ENCODE results near the gene POLR1G.

The POLR1G gene

GRCh38 chr19:45444318-45445041, 38.0 kb downstream of the POLR1G start:
- DNase-seq (ENCODE audit: low read depth) = peak; percentile 86

GRCh38 chr19:45445139-45445538, 38.7 kb downstream of the POLR1G start:
- no peak for DNase-seq (ENCODE audit: low read depth)

- peak; percentile 55 for DNase-seq (ENCODE audit: low read depth)
These were observed 39.9 kb downstream of the POLR1G start for GRCh38 chr19:45446295-45446694.

DNA sequence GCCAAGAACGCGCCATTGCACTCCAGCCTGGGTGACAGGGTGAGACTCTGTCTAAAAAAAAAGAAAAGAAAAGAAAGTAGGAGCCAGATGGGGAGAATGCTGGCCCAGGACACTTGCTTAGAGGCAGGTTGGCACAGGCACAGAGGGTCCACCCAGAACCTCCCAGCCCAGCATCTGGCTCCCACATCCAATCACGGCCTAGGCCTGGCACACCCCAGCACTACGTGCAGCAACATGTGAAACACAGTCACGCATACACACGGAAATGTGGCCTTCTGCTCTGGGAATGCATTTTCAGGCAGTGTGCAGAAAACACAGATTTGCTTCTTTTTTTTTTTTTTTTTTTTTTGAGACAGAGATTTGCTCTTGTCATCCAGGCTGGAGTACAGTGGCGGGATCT, 40.5 kb downstream of the POLR1G start:
- DNase-seq (ENCODE audit: low read depth) = no peak

DNA sequence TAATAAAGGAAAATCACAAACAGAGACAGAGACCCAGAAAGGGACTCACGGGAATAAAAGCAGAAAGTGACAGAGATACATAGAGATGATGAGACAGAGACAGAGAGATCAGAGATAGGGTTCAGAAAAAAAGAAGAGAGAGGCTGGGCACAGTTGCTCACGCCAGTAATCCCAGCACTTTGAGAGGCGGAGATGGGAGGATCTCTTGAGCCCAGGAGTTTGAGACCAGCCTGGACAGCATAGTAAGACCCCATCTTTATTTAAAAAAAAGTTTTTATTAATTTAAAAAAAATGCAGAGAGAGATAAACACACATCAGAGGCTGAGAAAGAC, 41.9 kb downstream of the POLR1G start:
- no peak for DNase-seq (ENCODE audit: low read depth)

GRCh38 chr19:45448887-45449299, 42.4 kb downstream of the POLR1G start:
- peak; percentile 20 for DNase-seq (ENCODE audit: low read depth)

- no peak for DNase-seq (ENCODE audit: low read depth)
These were observed 43.5 kb downstream of the POLR1G start for GRCh38 chr19:45450012-45450333.

GRCh38 chr19:45451131-45451849, 44.8 kb downstream of the POLR1G start:
- DNase-seq (ENCODE audit: low read depth) = peak; percentile 78

GRCh38 chr19:45451850-45452387, 45.5 kb downstream of the POLR1G start:
- no peak for DNase-seq (ENCODE audit: low read depth)

- DNase-seq (ENCODE audit: low read depth) = peak; percentile 99
These were observed 49.5 kb downstream of the POLR1G start for GRCh38 chr19:45455707-45456499.

DNA sequence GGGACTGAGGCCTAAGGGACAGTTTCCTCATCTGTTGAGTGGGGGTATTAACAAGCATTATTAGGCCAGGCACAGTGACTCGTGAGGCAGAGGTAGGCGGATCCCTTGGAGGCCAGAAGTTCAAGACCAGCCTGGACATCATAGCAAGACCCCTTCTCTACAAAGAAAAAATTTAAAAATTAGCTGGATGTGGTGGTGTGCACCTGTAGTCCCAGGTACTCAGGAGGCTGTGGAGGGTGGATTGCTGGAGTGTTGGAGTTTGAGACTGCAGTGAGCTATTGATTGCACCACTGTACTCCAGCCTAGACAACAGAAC, 50.0 kb downstream of the POLR1G start:
- no peak for DNase-seq (ENCODE audit: low read depth)

GRCh38 chr19:45457776-45458175, 51.3 kb downstream of the POLR1G start:
- DNase-seq (ENCODE audit: low read depth) = no peak
